GM23338 (cell line): ENCODE results near the gene SPINDOC. TPM values are rescaled to one million over a fixed set of nuclear protein-coding genes. Genes with fewer than 3 reads are reported as not detected.

ENCODE experiments used
- ATAC-seq: fragments of 200-7000 bp; cut with Tn5 transposase; 3 replicates; pipeline ENCODE4 v1.9.1; 2020
- DNase-seq: peaks from one replicate; pipeline ENCODE4 v3.0.0-alpha.2; 2015; ENCODE audit warnings: low spot score
- H2AFZ ChIP-seq: fragments of 200-600 bp; sonication (generic); 2 replicates; pipeline ENCODE4 v1.8.0; 2016; ENCODE audit warnings: antibody characterized with exemption, mild to moderate bottlenecking, moderate library complexity
- H3F3A ChIP-seq: fragments of 200-600 bp; sonication (generic); replicated peaks from 2 replicates; pipeline ENCODE4 v1.8.0; 2017; ENCODE audit warnings: antibody characterized with exemption, mixed run types, low read depth
- H3K27ac ChIP-seq: fragments of 200-600 bp; sonication (generic); 2 replicates; pipeline ENCODE4 v1.6.1; 2016; ENCODE audit warnings: low read depth
- H3K27me3 ChIP-seq: fragments of 200-600 bp; sonication (generic); 2 replicates; pipeline ENCODE4 v1.8.0; 2016; ENCODE audit warnings: mild to moderate bottlenecking, mixed run types, moderate library complexity; ENCODE audit not compliant: insufficient read depth
- H3K36me3 ChIP-seq: fragments of 200-600 bp; sonication (generic); 2 replicates; pipeline ENCODE4 v1.8.0; 2016; ENCODE audit warnings: mild to moderate bottlenecking; ENCODE audit not compliant: insufficient read depth
- H3K4me1 ChIP-seq: fragments of 200-600 bp; sonication (generic); 2 replicates; pipeline ENCODE4 v1.8.0; 2016; ENCODE audit warnings: mild to moderate bottlenecking, moderate library complexity; ENCODE audit not compliant: insufficient read depth
- H3K4me2 ChIP-seq: fragments of 200-600 bp; sonication (generic); 2 replicates; pipeline ENCODE4 v1.7.1; 2017; ENCODE audit warnings: mixed run types
- H3K4me3 ChIP-seq: fragments of 200-600 bp; sonication (generic); 2 replicates; pipeline ENCODE4 v1.6.1; 2016; ENCODE audit warnings: mixed run types
- H3K79me2 ChIP-seq: fragments of 200-600 bp; sonication (generic); replicated peaks from 2 replicates; pipeline ENCODE4 v1.8.0; 2017; ENCODE audit warnings: mild to moderate bottlenecking; ENCODE audit not compliant: insufficient read depth
- H3K9me2 ChIP-seq: fragments of 200-600 bp; sonication (generic); 2 replicates; pipeline ENCODE4 v1.8.0; 2017; ENCODE audit not compliant: insufficient read depth
- H4K20me1 ChIP-seq: fragments of 200-600 bp; sonication (generic); replicated peaks from 2 replicates; pipeline ENCODE4 v1.8.0; 2017; ENCODE audit warnings: mild to moderate bottlenecking; ENCODE audit not compliant: insufficient read depth
- H3K27ac Mint-ChIP-seq: 2 replicates; pipeline ENCODE4 v1.8.0; 2020; ENCODE audit warnings: inconsistent platforms, mild to moderate bottlenecking, moderate library complexity, mixed read lengths
- H3K27me3 Mint-ChIP-seq: 3 replicates; pipeline ENCODE4 v1.8.0; 2022; ENCODE audit warnings: low read depth, mild to moderate bottlenecking, moderate library complexity, mixed read lengths, inconsistent platforms; ENCODE audit not compliant: insufficient read depth, poor library complexity
- H3K36me3 Mint-ChIP-seq: 3 replicates; pipeline ENCODE4 v1.8.0; 2021; ENCODE audit warnings: low read depth, mild to moderate bottlenecking, inconsistent platforms, moderate library complexity, mixed read lengths
- H3K4me1 Mint-ChIP-seq: 3 replicates; pipeline ENCODE4 v1.8.0; 2020; ENCODE audit warnings: mild to moderate bottlenecking, inconsistent platforms, mixed read lengths
- H3K4me3 Mint-ChIP-seq: 3 replicates; pipeline ENCODE4 v1.8.0; 2021; ENCODE audit warnings: moderate library complexity, mild to moderate bottlenecking, inconsistent platforms, mixed read lengths
- H3K9me3 Mint-ChIP-seq: 3 replicates; pipeline ENCODE4 v1.8.0; 2020; ENCODE audit warnings: moderate library complexity, mild to moderate bottlenecking, inconsistent platforms, mixed read lengths
- CREB1 ChIP-seq: fragments of 250-450 bp; sonication (Bioruptor Pico); IDR thresholded peaks from 2 replicates; pipeline ENCODE4 v1.5.0; 2020; ENCODE audit warnings: low read depth, mild to moderate bottlenecking, moderate library complexity
- EZH2 ChIP-seq: fragments of 200-600 bp; sonication (generic); IDR thresholded peaks from one replicate; pipeline ENCODE4 v1.8.0; 2017; ENCODE audit warnings: antibody characterized with exemption, mild to moderate bottlenecking, low read depth; ENCODE audit not compliant: unreplicated experiment
- EZH2phosphoT487 ChIP-seq: fragments of 200-600 bp; sonication (generic); IDR thresholded peaks from one replicate; pipeline ENCODE4 v1.8.1; 2018; ENCODE audit warnings: antibody characterized with exemption; ENCODE audit not compliant: unreplicated experiment
- JUNB ChIP-seq: IDR thresholded peaks from one replicate; pipeline ENCODE4 v1.6.1; 2016; ENCODE audit warnings: antibody characterized with exemption; ENCODE audit not compliant: unreplicated experiment
- NANOG ChIP-seq: IDR thresholded peaks from 2 replicates; pipeline ENCODE4 v1.6.1; 2016; ENCODE audit warnings: antibody characterized with exemption, borderline replicate concordance
- POLR2AphosphoS5 ChIP-seq: IDR thresholded peaks from 2 replicates; pipeline ENCODE4 v1.6.1; 2016; ENCODE audit warnings: antibody characterized with exemption, low read depth
- STAT1 ChIP-seq: IDR thresholded peaks from one replicate; pipeline ENCODE4 v1.6.1; 2016; ENCODE audit warnings: antibody characterized with exemption; ENCODE audit not compliant: unreplicated experiment
- ZNF114 ChIP-seq: fragments of 250-450 bp; sonication (Bioruptor Pico); IDR thresholded peaks from 2 replicates; pipeline ENCODE4 v1.5.0; 2020; ENCODE audit warnings: mild to moderate bottlenecking, moderate library complexity
- ZNF331 ChIP-seq: fragments of 250-450 bp; sonication (Bioruptor Pico); IDR thresholded peaks from 2 replicates; pipeline ENCODE4 v1.5.0; 2020; ENCODE audit warnings: low read depth, mild to moderate bottlenecking, moderate library complexity
- polyA plus RNA-seq: library from polyadenylated mRNA; unstranded; fragments of >200 nt; fragmentation: Nextera tagmentation; extraction: Ambion mirVana; gene quantifications from 2 replicates; pipeline ENCODE4 v1.2.1, GENCODE V29; 2016
- total RNA-seq: library from RNA; depleted of rRNA; stranded (reverse); fragments of >200 nt; shearing (Covaris generic); gene quantifications from 2 replicates; pipeline ENCODE4 v1.2.3, GENCODE V29; 2014
- TF ChIP-seq, protein P1 (sequence below): IDR thresholded peaks from one replicate; pipeline ENCODE4 v1.6.1; 2018; ENCODE audit warnings: antibody characterized with exemption; ENCODE audit not compliant: unreplicated experiment
- TF ChIP-seq, protein P2 (sequence below): fragments of 250-450 bp; sonication (Bioruptor Pico); IDR thresholded peaks from 2 replicates; pipeline ENCODE4 v1.5.0; 2020; ENCODE audit warnings: mild to moderate bottlenecking, moderate library complexity
- TF ChIP-seq, protein P3 (sequence below), 2 experiments: fragments of 200-600 bp in 1 of 2; sonication (generic) in 1 of 2; conservative IDR thresholded peaks; 2 replicates each; pipeline versions ENCODE4 v1.5.1 to v1.6.1; 2016 to 2017; ENCODE audit warnings: antibody characterized with exemption in 2 of 2, low read depth in 2 of 2, mild to moderate bottlenecking in 2 of 2, moderate library complexity in 1 of 2
- TF ChIP-seq, protein P4 (sequence below): IDR thresholded peaks from 2 replicates; pipeline ENCODE4 v1.6.1; 2016; ENCODE audit warnings: antibody characterized with exemption

The SPINDOC gene
- total and polyA plus RNA-seq, 2 experiments from 2014 or later, result 9.4 to 84.7 TPM

DNA sequence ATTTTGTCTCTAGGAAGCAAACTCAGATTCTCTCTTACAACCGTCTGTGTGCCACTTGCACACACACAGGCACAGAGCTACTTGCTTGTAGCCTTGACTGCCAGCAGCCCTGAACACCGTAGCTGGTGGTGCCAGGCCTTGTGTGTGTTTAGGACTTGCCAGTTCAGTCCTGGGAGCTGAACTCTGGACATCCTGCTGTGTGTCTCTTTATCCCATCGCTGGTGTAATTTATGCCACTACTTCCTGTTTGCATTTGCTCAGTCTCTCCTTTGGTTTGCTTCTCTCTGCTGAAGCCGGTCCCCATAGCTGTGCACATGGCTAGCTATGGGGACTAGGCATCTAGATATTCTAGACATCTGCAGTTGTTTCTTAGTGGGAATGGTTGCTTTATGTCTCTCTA is 49.7 kb downstream of the SPINDOC start:
- Mint-ChIP-seq H3K27ac (no peak overlapping the region), H3K4me3 (no peak overlapping the region), H3K27me3 (peaks cover 9% of the 10 kb centered on the region), H3K9me3 (no peaks in the 10 kb centered on the region), H3K36me3 (peaks cover 10% of the 10 kb centered on the region), H3K4me1 (peaks cover 37% of the 10 kb centered on the region)
- Histone ChIP-seq H4K20me1 (peaks cover 39% of the 10 kb centered on the region), H2AFZ (no peak overlapping the region), H3K9me2 (no peaks in the 10 kb centered on the region), H3K4me1 (peaks cover 13% of the 10 kb centered on the region), H3K27me3 (no peaks in the 10 kb centered on the region), H3F3A (no peaks in the 10 kb centered on the region; the same call in 1 of the 2 replicates), H3K36me3 (no peaks in the 10 kb centered on the region), H3K79me2 (peaks cover 92% of the 10 kb centered on the region), H3K27ac (no peak overlapping the region), H3K4me3 (no peak overlapping the region), H3K4me2 (no peak overlapping the region)
- no peak for TF ChIP-seq CREB1 (CRISPR knock-in tag)
- TF ChIP-seq POLR2AphosphoS5, result no peak
- no peak for TF ChIP-seq EZH2phosphoT487
- TF ChIP-seq, protein P1, sequence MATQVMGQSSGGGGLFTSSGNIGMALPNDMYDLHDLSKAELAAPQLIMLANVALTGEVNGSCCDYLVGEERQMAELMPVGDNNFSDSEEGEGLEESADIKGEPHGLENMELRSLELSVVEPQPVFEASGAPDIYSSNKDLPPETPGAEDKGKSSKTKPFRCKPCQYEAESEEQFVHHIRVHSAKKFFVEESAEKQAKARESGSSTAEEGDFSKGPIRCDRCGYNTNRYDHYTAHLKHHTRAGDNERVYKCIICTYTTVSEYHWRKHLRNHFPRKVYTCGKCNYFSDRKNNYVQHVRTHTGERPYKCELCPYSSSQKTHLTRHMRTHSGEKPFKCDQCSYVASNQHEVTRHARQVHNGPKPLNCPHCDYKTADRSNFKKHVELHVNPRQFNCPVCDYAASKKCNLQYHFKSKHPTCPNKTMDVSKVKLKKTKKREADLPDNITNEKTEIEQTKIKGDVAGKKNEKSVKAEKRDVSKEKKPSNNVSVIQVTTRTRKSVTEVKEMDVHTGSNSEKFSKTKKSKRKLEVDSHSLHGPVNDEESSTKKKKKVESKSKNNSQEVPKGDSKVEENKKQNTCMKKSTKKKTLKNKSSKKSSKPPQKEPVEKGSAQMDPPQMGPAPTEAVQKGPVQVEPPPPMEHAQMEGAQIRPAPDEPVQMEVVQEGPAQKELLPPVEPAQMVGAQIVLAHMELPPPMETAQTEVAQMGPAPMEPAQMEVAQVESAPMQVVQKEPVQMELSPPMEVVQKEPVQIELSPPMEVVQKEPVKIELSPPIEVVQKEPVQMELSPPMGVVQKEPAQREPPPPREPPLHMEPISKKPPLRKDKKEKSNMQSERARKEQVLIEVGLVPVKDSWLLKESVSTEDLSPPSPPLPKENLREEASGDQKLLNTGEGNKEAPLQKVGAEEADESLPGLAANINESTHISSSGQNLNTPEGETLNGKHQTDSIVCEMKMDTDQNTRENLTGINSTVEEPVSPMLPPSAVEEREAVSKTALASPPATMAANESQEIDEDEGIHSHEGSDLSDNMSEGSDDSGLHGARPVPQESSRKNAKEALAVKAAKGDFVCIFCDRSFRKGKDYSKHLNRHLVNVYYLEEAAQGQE, result no peak
- TF ChIP-seq EZH2, result no peak
- no peak for TF ChIP-seq JUNB
- no peak for TF ChIP-seq STAT1
- TF ChIP-seq, protein P2, sequence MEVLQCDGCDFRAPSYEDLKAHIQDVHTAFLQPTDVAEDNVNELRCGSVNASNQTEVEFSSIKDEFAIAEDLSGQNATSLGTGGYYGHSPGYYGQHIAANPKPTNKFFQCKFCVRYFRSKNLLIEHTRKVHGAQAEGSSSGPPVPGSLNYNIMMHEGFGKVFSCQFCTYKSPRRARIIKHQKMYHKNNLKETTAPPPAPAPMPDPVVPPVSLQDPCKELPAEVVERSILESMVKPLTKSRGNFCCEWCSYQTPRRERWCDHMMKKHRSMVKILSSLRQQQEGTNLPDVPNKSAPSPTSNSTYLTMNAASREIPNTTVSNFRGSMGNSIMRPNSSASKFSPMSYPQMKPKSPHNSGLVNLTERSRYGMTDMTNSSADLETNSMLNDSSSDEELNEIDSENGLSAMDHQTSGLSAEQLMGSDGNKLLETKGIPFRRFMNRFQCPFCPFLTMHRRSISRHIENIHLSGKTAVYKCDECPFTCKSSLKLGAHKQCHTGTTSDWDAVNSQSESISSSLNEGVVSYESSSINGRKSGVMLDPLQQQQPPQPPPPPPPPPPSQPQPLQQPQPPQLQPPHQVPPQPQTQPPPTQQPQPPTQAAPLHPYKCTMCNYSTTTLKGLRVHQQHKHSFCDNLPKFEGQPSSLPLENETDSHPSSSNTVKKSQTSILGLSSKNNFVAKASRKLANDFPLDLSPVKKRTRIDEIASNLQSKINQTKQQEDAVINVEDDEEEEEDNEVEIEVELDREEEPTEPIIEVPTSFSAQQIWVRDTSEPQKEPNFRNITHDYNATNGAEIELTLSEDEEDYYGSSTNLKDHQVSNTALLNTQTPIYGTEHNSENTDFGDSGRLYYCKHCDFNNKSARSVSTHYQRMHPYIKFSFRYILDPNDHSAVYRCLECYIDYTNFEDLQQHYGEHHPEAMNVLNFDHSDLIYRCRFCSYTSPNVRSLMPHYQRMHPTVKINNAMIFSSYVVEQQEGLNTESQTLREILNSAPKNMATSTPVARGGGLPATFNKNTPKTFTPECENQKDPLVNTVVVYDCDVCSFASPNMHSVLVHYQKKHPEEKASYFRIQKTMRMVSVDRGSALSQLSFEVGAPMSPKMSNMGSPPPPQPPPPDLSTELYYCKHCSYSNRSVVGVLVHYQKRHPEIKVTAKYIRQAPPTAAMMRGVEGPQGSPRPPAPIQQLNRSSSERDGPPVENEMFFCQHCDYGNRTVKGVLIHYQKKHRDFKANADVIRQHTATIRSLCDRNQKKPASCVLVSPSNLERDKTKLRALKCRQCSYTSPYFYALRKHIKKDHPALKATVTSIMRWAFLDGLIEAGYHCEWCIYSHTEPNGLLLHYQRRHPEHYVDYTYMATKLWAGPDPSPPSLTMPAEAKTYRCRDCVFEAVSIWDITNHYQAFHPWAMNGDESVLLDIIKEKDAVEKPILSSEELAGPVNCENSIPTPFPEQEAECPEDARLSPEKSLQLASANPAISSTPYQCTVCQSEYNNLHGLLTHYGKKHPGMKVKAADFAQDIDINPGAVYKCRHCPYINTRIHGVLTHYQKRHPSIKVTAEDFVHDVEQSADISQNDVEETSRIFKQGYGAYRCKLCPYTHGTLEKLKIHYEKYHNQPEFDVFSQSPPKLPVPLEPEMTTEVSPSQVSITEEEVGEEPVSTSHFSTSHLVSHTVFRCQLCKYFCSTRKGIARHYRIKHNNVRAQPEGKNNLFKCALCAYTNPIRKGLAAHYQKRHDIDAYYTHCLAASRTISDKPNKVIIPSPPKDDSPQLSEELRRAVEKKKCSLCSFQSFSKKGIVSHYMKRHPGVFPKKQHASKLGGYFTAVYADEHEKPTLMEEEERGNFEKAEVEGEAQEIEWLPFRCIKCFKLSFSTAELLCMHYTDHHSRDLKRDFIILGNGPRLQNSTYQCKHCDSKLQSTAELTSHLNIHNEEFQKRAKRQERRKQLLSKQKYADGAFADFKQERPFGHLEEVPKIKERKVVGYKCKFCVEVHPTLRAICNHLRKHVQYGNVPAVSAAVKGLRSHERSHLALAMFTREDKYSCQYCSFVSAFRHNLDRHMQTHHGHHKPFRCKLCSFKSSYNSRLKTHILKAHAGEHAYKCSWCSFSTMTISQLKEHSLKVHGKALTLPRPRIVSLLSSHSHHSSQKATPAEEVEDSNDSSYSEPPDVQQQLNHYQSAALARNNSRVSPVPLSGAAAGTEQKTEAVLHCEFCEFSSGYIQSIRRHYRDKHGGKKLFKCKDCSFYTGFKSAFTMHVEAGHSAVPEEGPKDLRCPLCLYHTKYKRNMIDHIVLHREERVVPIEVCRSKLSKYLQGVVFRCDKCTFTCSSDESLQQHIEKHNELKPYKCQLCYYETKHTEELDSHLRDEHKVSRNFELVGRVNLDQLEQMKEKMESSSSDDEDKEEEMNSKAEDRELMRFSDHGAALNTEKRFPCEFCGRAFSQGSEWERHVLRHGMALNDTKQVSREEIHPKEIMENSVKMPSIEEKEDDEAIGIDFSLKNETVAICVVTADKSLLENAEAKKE (CRISPR knock-in tag), result no peak
- TF ChIP-seq, protein P3, sequence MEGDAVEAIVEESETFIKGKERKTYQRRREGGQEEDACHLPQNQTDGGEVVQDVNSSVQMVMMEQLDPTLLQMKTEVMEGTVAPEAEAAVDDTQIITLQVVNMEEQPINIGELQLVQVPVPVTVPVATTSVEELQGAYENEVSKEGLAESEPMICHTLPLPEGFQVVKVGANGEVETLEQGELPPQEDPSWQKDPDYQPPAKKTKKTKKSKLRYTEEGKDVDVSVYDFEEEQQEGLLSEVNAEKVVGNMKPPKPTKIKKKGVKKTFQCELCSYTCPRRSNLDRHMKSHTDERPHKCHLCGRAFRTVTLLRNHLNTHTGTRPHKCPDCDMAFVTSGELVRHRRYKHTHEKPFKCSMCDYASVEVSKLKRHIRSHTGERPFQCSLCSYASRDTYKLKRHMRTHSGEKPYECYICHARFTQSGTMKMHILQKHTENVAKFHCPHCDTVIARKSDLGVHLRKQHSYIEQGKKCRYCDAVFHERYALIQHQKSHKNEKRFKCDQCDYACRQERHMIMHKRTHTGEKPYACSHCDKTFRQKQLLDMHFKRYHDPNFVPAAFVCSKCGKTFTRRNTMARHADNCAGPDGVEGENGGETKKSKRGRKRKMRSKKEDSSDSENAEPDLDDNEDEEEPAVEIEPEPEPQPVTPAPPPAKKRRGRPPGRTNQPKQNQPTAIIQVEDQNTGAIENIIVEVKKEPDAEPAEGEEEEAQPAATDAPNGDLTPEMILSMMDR (conservative IDR thresholded peaks at IDR 0.05; ENCODE audit: low read depth in 2 of 2), result no peak
- no peak for TF ChIP-seq NANOG
- no peak for TF ChIP-seq ZNF114
- no peak for TF ChIP-seq ZNF331 (CRISPR knock-in tag)
- TF ChIP-seq, protein P4, sequence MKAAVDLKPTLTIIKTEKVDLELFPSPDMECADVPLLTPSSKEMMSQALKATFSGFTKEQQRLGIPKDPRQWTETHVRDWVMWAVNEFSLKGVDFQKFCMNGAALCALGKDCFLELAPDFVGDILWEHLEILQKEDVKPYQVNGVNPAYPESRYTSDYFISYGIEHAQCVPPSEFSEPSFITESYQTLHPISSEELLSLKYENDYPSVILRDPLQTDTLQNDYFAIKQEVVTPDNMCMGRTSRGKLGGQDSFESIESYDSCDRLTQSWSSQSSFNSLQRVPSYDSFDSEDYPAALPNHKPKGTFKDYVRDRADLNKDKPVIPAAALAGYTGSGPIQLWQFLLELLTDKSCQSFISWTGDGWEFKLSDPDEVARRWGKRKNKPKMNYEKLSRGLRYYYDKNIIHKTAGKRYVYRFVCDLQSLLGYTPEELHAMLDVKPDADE, result no peak
- ATAC-seq (no peak), DNase-seq (no peak)
